HepG2 (cell line): ENCODE results near the gene CDHR4. TPM values are rescaled to one million over a fixed set of nuclear protein-coding genes. Genes with fewer than 3 reads are reported as not detected.

Experiments
- BHLHE40 ChIP-seq: IDR thresholded peaks from 2 replicates; pipeline ENCODE4 v1.6.1; 2011; ENCODE audit warnings: low read length, improper control_type of control experiment
- CBX5 ChIP-seq: sonication (generic); formaldehyde crosslinking; IDR thresholded peaks from 2 replicates; pipeline ENCODE4 v1.4.0; 2020; ENCODE audit warnings: missing genetic modification reagents, borderline replicate concordance
- CENPT ChIP-seq: sonication (generic); formaldehyde crosslinking; IDR thresholded peaks from 2 replicates; pipeline ENCODE4 v1.8.0; 2022; ENCODE audit warnings: low read depth, mild to moderate bottlenecking, moderate library complexity, missing genetic modification reagents
- CTCF ChIP-seq: sonication (generic); formaldehyde crosslinking; IDR thresholded peaks from 2 replicates; pipeline ENCODE4 v1.5.0; 2020; ENCODE audit warnings: mild to moderate bottlenecking, missing genetic modification reagents, moderate library complexity
- ELK4 ChIP-seq: sonication (generic); formaldehyde crosslinking; IDR thresholded peaks from 2 replicates; pipeline ENCODE4 v1.9.0; 2021; ENCODE audit warnings: missing genetic modification reagents, borderline replicate concordance
- ETV5 ChIP-seq: IDR thresholded peaks from 2 replicates; pipeline ENCODE4 v1.6.1; 2018; ENCODE audit warnings: missing biosample characterization, missing genetic modification reagents, inconsistent platforms, borderline replicate concordance
- FOXA3 ChIP-seq: IDR thresholded peaks from 2 replicates; pipeline ENCODE4 v1.6.1; 2016; ENCODE audit warnings: missing genetic modification reagents, missing compliant biosample characterization
- GABPB1 ChIP-seq: IDR thresholded peaks from 2 replicates; pipeline ENCODE4 v1.6.1; 2016; ENCODE audit warnings: mild to moderate bottlenecking, missing genetic modification reagents, moderate library complexity, missing compliant biosample characterization
- KDM6A ChIP-seq: IDR thresholded peaks from 2 replicates; pipeline ENCODE4 v1.6.1; 2016; ENCODE audit warnings: low read depth
- NPAS2 ChIP-seq: sonication (generic); formaldehyde crosslinking; IDR thresholded peaks from 2 replicates; pipeline ENCODE4 v1.8.0; 2022; ENCODE audit warnings: mild to moderate bottlenecking, missing genetic modification reagents, borderline replicate concordance
- NR2F2 ChIP-seq: IDR thresholded peaks from 2 replicates; pipeline ENCODE4 v1.6.1; 2012; ENCODE audit warnings: low read depth, inconsistent platforms, borderline replicate concordance
- REXO4 ChIP-seq: sonication (generic); formaldehyde crosslinking; IDR thresholded peaks from 2 replicates; pipeline ENCODE4 v1.8.0; 2022; ENCODE audit warnings: missing genetic modification reagents, mild to moderate bottlenecking, borderline replicate concordance
- SAFB2 ChIP-seq: sonication (generic); formaldehyde crosslinking; IDR thresholded peaks from 2 replicates; pipeline ENCODE4 v1.5.1; 2020; ENCODE audit warnings: missing genetic modification reagents, low read depth, mild to moderate bottlenecking, borderline replicate concordance
- SALL2 ChIP-seq: sonication (generic); formaldehyde crosslinking; IDR thresholded peaks from 2 replicates; pipeline ENCODE4 v1.8.1; 2023; ENCODE audit warnings: mild to moderate bottlenecking, missing genetic modification reagents, inconsistent platforms
- SMAD9 ChIP-seq: sonication (generic); formaldehyde crosslinking; IDR thresholded peaks from 2 replicates; pipeline ENCODE4 v1.5.1; 2020; ENCODE audit warnings: mild to moderate bottlenecking, missing genetic modification reagents
- SYNCRIP ChIP-seq: fragments of 200-400 bp; formaldehyde crosslinking; IDR thresholded peaks from 2 replicates; pipeline ENCODE4 v1.6.1; 2018; ENCODE audit warnings: mild to moderate bottlenecking, low read depth, low read length; ENCODE audit not compliant: insufficient read depth
- ZBTB44 ChIP-seq: sonication (generic); formaldehyde crosslinking; IDR thresholded peaks from 2 replicates; pipeline ENCODE4 v1.4.0; 2020; ENCODE audit warnings: missing genetic modification reagents
- ZIK1 ChIP-seq: sonication (generic); formaldehyde crosslinking; IDR thresholded peaks from 2 replicates; pipeline ENCODE4 v1.5.0; 2020; ENCODE audit warnings: mild to moderate bottlenecking, low read depth, missing genetic modification reagents, borderline replicate concordance
- ZNF101 ChIP-seq: sonication (generic); formaldehyde crosslinking; IDR thresholded peaks from 2 replicates; pipeline ENCODE4 v1.4.0; 2020; ENCODE audit warnings: mild to moderate bottlenecking, low read depth, missing genetic modification reagents, borderline replicate concordance
- ZNF138 ChIP-seq: sonication (generic); formaldehyde crosslinking; IDR thresholded peaks from 2 replicates; pipeline ENCODE4 v1.5.0; 2020; ENCODE audit warnings: mild to moderate bottlenecking, low read depth, missing genetic modification reagents
- ZNF24 ChIP-seq: fragments of 450-650 bp; IDR thresholded peaks from 2 replicates; pipeline ENCODE4 v1.6.1; 2017; ENCODE audit warnings: antibody characterized with exemption, mild to moderate bottlenecking
- ZNF576 ChIP-seq: sonication (generic); formaldehyde crosslinking; IDR thresholded peaks from 2 replicates; pipeline ENCODE4 v1.4.0; 2020; ENCODE audit warnings: mild to moderate bottlenecking, missing genetic modification reagents
- ZNF577 ChIP-seq: sonication (generic); formaldehyde crosslinking; IDR thresholded peaks from 2 replicates; pipeline ENCODE4 v1.4.0; 2020; ENCODE audit warnings: mild to moderate bottlenecking, low read depth, missing genetic modification reagents, borderline replicate concordance
- polyA plus RNA-seq, 8 experiments: library from polyadenylated mRNA; depleted of rRNA in 3 of 8; stranded (reverse) in 7 of 8; unstranded in 1 of 8; fragments of >200 nt; fragmentation: Illumina TruSeq in 4 of 8; extraction: Trizol in 4 of 8; gene quantifications; 2 replicates each; pipeline versions ENCODE4 v1.2.1 to v1.2.3, GENCODE V29; 2011 to 2016; ENCODE audit warnings: low read depth in 4 of 8, missing spikeins in 1 of 8, mixed read lengths in 1 of 8; ENCODE audit not compliant: insufficient read depth in 1 of 8
- total RNA-seq, 5 experiments: library from RNA; depleted of rRNA; stranded (reverse); fragments of >200 nt; fragmentation: Illumina TruSeq; extraction: Trizol; gene quantifications; 2 replicates each; pipeline ENCODE4 v1.2.3, GENCODE V29; 2016; ENCODE audit warnings: low read depth in 1 of 5
- TF ChIP-seq, protein P1 (sequence below): sonication (generic); formaldehyde crosslinking; IDR thresholded peaks from 2 replicates; pipeline ENCODE4 v1.8.0; 2022; ENCODE audit warnings: missing genetic modification reagents, mild to moderate bottlenecking, inconsistent platforms, borderline replicate concordance

The CDHR4 gene
- total and polyA plus RNA-seq, 2 of the 13 experiments (the other 11 are each of a cell fraction or from before 2014, with no cell fraction given) = 0.21 TPM; not detected in 1

DNA sequence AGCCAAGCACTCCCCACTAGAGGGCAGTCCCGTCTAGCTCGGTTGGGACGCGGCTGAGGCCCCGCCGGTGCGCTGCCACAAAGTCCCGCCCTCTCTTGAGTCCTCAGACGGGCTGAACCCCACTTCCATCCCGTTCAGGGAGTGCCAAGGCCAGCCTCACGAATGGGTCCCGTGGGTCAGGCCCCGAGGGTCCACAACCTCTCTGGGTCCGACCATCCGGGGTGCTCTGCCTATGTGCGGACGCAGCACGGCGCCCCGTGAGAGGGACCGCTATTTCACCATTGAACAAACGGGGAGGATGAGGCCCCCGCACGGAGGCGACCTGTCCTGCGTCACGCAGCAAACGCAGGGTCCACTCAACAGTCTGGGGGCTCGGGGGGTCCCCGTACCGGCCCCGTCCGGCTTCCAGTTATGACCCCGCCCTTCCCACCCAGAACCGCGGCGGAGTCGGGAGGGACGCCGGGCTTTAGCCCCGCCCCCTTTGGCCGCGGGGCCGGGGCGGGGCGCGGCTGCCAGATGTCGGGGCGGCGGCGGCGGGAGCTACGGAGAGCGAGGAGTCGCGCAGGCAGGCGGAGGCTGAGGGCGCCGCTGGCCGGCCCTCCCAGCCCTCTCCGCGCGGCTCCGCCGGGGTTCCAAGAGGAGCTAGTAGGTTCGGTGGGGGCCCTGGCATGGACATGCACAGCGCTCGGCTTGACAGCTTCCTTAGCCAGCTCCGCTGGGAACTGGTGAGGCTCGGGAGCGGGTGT lies 3.2 kb upstream of the CDHR4 start, which contains the start of gene INKA1 (continued):
- TF ChIP-seq GABPB1 (CRISPR knock-in tag) = peak; percentile 65; the same call in 1 of the 2 replicates
- peak; percentile 100 for TF ChIP-seq CTCF (CRISPR knock-in tag)
- no peak for TF ChIP-seq ZNF577 (CRISPR knock-in tag)
- TF ChIP-seq ZIK1 (CRISPR knock-in tag) = peak; percentile 79; the same call in 1 of the 2 replicates
- TF ChIP-seq ZNF138 (CRISPR knock-in tag) = peak; percentile 9; the same call in 1 of the 2 replicates
- TF ChIP-seq ZNF101 = no peak
- 0 out of 2 replicates have a peak, but pooled peaks have one; percentile 10 for TF ChIP-seq BHLHE40
- no peak for TF ChIP-seq CENPT (CRISPR knock-in tag)
- TF ChIP-seq FOXA3 = no peak
- no peak for TF ChIP-seq NR2F2
- no peak for TF ChIP-seq SMAD9
- TF ChIP-seq SAFB2 (CRISPR knock-in tag) = peak; percentile 76; the same call in 1 of the 2 replicates
- TF ChIP-seq ZNF576 (CRISPR knock-in tag) = no peak
- TF ChIP-seq, protein P1, sequence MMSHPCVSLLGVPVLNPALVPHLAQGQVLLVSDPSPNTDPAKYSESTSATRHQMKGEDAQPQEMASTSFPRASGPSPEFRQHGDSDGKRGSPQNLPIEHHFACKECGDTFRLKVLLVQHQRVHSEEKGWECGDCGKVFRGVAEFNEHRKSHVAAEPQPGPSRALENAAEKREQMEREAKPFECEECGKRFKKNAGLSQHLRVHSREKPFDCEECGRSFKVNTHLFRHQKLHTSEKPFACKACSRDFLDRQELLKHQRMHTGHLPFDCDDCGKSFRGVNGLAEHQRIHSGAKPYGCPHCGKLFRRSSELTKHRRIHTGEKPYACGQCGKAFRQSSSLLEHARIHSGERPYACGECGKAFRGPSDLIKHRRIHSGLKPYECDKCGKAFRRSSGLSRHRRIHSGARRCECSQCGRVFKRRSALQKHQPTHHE (CRISPR knock-in tag) = no peak
- TF ChIP-seq ZNF24 = no peak
- TF ChIP-seq ELK4 (CRISPR knock-in tag) = no peak
- peak; percentile 27; the same call in 1 of the 2 replicates for TF ChIP-seq ETV5 (CRISPR knock-in tag)
- no peak for TF ChIP-seq ZBTB44 (CRISPR knock-in tag)
- TF ChIP-seq CBX5 = peak; percentile 39; the same call in 1 of the 2 replicates
- no peak for TF ChIP-seq SYNCRIP
- TF ChIP-seq SALL2 (CRISPR knock-in tag) = no peak
- no peak for TF ChIP-seq REXO4 (CRISPR knock-in tag)
- no peak for TF ChIP-seq NPAS2
- TF ChIP-seq KDM6A (CRISPR knock-in tag) = no peak
